RWPE1 (cell line): Measurements from ENCODE around the gene GRB10.

Experiments used
- CTCF ChIA-PET: fragments of 350-600 bp; sonication (Branson Sonifier 250); formaldehyde crosslinking; extraction: SDS; loops from one replicate; lab custom pipeline; 2021; lab: Yijun Ruan, JAX
- POLR2A ChIA-PET: fragments of 400-600 bp; formaldehyde crosslinking; extraction: SDS; loops from one replicate; lab custom pipeline; 2020; ENCODE audit warnings: antibody characterized with exemption; ENCODE audit not compliant: low non-redundant PET; lab: Yijun Ruan, JAX
- DNase-seq: peaks from one replicate; pipeline ENCODE4 v3.0.0; 2012; ENCODE audit warnings: low spot score
- H3K27ac ChIP-seq: fragments of 450-650 bp; 2 replicates; pipeline ENCODE4 v1.5.1; 2017
- TF ChIP-seq, protein P1 (sequence below): fragments of 450-650 bp; conservative IDR thresholded peaks from 2 replicates; pipeline ENCODE4 v1.5.1; 2017; ENCODE audit warnings: low read depth, mild to moderate bottlenecking

The GRB10 gene

DNA sequence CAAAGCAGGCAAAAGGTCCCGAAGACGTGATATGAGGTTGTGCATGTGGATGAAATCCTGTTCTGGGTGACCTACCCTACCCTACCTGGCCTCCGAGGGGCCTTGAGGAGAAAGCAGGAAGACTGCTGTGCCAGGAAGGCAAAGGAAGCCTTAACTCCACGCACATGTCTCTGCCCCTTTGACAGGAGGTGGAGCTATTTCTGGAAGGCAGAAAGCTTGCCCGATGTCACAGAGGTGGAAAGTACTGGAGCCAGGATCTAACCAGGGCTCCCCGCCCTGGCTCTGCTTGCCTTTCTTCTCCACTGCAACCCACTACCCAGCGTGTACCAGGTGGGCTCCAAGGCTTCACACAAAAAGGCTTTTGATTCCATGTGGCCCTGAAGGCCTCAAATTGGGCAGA lies 151.1 kb downstream of the GRB10 start:
- POLR2A ChIA-PET: no interaction called here
- TF ChIP-seq, protein P1, sequence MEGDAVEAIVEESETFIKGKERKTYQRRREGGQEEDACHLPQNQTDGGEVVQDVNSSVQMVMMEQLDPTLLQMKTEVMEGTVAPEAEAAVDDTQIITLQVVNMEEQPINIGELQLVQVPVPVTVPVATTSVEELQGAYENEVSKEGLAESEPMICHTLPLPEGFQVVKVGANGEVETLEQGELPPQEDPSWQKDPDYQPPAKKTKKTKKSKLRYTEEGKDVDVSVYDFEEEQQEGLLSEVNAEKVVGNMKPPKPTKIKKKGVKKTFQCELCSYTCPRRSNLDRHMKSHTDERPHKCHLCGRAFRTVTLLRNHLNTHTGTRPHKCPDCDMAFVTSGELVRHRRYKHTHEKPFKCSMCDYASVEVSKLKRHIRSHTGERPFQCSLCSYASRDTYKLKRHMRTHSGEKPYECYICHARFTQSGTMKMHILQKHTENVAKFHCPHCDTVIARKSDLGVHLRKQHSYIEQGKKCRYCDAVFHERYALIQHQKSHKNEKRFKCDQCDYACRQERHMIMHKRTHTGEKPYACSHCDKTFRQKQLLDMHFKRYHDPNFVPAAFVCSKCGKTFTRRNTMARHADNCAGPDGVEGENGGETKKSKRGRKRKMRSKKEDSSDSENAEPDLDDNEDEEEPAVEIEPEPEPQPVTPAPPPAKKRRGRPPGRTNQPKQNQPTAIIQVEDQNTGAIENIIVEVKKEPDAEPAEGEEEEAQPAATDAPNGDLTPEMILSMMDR: no peak
- CTCF ChIA-PET: interaction anchor here (0.6 to 2.1 kb wide), 4 partner anchors 9 to 720 kb away, joined by 3 to 16 read pairs (median 4); no protein-coding TSS in a partner anchor

DNA sequence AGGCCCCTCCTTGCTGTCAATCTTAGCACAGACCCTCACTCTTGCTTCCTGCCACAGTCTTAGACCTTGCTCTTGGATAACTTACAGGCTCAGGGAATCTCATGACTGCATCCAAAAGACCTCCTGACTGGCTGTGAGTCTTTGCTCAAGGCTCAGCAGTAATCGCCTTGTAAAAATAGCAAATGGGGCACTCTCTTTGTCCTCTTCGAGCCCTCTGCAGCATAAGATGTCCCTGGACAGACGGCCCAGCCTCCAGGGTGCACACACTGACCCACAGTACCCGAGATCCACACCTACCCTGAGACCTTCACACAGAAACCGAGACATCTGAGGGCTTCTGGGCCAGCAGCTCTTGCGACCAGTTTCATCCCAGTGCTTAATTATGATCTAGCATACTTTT lies 151.6 kb downstream of the GRB10 start:
- TF ChIP-seq, protein P1: no peak
- POLR2A ChIA-PET: no interaction called here
- no peak overlapping the region for H3K27ac ChIP-seq
- no peak for DNase-seq
- CTCF ChIA-PET: no interaction called here

More for the DNA sequence above, 151.1 kb downstream of the GRB10 start:
- no peak for DNase-seq
- H3K27ac ChIP-seq: no peak overlapping the region

DNA sequence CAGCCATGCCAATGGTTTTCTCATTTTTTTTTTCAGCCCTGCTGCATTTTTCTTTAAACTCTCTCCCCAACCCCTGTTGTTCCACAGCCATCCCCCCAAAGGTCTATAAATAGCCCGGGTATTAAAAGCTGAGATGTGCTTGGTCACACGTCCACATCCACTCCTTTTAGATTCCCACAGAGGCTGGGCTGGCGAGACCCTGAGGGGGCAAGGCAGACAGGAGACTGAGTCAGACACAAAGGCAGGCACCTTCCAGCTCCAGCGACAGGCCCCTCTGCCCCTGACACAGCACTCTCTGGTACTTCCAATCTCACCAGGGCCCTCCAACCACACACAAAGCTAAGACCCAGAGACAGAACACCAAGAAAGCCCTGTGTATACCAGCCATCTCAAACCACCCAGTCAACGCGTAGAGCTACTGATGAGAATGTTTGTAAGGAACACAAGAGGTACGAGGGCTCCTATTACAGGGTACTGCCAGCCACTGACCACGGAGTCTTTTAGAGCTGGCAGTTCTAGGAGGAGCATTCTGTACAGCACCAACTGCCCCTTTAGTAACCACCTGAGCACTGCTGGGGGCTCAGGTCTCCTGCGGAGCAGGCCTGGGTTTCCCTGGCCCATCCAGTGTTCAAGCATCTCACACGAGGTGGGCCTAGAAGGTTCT lies 153.3 kb downstream of the GRB10 start:
- no peak overlapping the region for H3K27ac ChIP-seq
- ChIA-PET POLR2A (no interaction called here), CTCF (interaction anchor here (1.1 kb wide), 1 partner anchor 14 kb away, joined by 3 read pairs; no protein-coding TSS in a partner anchor)
- no peak for DNase-seq
- TF ChIP-seq, protein P1: no peak

DNA sequence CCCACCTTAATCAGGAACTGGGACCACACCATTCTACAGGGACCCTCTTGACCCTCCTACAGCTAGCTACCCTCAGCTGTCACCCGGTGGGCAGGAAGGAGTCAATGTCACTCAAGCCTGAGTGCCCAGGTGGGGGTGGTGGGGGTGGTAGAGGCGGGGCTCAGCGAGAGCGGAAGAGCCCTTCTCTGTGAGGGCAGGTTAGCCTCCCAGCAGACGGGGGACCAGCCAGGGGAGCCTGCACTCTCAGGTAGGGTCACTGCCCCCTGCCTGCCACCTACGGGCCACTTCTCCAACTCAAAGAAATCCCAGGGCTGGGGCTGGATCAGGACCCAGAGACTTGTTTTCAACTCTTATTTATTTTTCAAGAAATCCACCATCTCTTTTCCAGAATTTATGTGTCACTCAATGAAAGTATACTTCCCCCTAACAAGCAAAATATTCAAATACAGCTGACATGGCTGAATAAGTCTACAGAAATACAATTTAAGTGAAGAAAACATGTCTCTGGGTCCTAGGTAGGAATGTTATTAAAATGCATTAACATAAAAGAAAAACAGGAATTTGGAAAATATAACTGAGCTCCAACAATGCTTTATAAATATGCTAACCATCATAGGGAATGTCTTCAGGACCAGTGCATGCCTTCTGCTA lies 154.1 kb downstream of the GRB10 start:
- ChIA-PET POLR2A (no interaction called here), CTCF (interaction anchor here (0.6 to 1.1 kb wide), 2 partner anchors 13 kb away, joined by 3 read pairs; no protein-coding TSS in a partner anchor)
- TF ChIP-seq, protein P1: no peak
- no peak for DNase-seq
- no peak overlapping the region for H3K27ac ChIP-seq

DNA sequence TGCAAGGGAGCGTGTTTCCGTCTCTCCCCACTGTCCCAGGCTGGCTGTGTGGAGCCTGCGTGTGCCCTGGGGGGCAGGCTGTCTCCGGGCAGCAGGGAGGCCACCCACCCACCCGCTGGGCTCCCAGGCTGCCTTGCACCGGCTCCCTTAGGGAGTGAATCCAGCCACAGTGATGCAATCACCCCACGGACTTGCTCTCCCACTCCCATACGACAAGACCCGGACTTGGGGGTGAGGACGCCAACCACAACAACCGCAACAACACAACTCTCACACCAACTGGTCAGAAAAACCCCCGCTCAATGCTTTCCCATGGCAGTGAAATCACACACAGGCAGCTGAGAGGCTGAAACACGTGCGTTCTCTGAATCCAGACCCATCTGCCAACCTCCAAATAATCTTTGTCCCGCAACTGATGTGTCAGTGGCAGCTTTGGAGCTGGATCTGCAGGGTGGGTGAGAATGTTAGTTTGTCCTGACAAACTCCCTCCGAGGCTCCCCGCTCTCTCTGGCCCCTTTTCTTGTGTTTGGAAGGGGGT lies 154.8 kb downstream of the GRB10 start:
- no peak for DNase-seq
- TF ChIP-seq, protein P1: no peak
- CTCF ChIA-PET: no interaction called here
- POLR2A ChIA-PET: no interaction called here
- H3K27ac ChIP-seq: no peak overlapping the region

DNA sequence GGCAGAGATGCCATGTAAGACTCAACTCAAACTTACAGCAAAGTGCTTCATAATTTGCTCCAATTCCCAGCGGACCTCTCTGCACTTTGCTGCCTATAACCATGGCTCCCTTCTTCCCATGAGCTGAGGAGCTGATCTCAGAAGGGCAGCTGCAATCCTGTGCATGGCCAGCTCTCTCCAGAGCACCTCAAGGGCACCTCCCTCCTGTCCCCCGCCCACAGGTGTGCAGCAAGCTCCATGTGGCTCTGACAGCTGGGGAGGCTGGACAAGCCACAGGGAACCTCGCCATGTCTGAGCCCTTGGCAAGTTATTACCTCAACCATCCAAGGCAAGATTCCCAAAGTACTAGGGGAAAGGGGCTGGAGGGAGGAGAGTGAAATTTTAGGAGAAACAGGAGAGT lies 156.4 kb downstream of the GRB10 start:
- TF ChIP-seq, protein P1: no peak
- no peak overlapping the region for H3K27ac ChIP-seq
- ChIA-PET POLR2A (no interaction called here), CTCF (no interaction called here)
- no peak for DNase-seq
